HG03469 (cell line): ENCODE data around the gene E2F2.
A peak's percentile ranks its signal among the peaks of the same experiment; 100 is the strongest.

Source experiments
- ATAC-seq: cut with Tn5 transposase; IDR thresholded peaks from one replicate; pipeline ENCODE4 v1.9.1; 2021; ENCODE audit warnings: mild to moderate bottlenecking, moderate library complexity, moderate number of reproducible peaks; ENCODE audit not compliant: unreplicated experiment

The E2F2 gene

DNA sequence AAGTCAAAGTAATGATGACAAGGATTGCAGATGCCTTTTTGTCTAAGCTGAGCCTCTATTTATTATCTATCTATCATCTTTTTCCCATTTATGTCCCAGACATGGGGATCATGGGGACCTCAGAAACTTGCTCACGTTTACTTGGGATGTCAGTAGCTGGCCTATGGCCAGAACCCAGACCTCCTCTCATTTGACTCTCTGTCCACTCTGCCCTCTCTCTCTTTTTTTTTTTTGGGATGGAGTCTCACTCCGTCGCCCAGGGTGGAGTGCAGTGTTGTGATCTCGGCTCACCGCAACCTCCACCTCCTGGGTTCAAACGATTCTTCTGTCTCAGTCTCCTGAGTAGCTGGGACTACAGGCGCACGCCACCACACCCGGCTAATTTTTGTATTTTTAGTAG is 32.0 kb upstream of the E2F2 start:
- ATAC-seq: no peak

DNA sequence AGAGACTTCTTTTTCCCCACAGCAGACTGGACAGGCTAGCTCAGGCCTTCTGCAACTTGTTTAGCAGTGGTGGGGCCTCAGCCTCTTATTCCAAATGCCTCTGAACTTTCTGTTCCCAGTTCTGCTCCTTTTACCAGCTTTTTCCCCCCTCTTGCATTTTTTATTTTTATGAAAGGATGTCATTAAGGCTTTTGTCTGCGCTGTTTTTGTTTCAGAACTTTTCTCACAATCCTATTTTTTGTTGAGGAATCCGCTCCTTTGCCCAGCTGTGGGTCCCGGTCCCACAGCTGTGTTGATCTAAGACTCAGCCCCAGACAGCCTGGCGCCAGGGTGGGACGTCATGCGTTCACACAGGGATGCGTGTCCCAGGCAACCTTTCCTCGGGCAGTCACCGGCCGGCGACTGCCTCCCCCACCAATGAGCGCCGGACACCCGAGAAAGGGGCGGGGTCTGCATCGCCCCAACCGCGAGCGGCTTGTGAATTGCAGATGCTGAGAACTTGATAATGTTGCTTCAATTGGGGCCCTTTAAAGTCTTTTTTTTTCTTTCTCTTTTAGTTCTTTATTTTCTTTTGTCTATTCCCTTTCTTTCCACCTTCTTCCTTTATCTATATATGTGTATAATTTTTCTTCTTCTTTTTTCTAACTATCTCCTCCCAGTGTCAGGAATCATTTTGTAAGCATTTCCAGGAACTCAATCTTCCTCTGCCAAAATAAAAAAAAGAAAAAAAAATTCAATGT is 31.3 kb upstream of the E2F2 start:
- ATAC-seq: no peak

DNA sequence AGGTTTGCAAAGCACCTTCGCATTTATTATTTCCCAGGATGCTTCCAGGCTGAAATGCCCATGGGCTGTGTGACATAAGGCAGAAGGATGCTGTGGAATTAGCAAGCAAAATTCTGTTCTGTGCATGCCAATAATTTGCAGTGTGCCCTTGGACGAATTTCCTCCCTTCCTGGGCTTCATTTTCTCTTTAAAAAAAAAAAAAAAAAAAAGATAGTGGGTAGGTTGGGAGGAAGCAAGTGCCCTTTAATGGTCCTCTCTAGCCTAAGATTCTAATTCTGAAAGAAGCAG is 30.7 kb upstream of the E2F2 start:
- ATAC-seq: no peak

DNA sequence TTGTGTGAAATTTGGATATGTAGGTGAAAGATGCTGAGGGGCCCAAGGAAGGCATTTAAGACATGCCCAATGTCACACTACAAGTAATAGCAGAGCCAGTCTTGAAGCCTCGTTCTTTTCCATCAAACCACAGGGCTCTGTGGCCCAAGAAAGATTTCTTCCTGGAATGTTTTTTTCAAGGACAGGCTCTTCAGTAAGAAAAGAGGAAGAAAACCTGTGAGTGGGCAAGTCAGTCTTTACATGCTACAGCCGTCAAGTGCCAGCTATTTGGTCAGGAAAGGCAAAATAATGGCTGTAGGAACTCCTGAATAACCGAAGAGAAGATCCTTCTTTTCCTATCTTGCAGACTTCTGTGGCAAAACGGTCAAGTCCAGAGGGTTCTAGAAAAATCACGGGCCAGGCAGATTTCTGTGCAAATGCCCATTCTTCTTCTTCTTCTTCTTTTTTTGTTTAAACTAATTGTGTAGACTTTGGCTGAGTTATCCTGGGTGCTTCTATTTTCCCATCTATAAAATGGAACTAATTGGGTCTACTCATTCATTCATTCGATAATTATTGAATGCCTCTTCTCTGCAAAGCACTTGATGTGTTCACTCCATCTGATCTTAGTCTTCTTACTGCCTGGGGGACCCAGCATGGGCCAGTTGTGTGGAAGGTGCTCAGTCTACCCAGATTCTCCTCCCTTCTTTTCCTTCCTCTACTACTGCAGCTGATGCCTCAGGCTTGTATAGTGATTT is 30.2 kb upstream of the E2F2 start:
- ATAC-seq: no peak

DNA sequence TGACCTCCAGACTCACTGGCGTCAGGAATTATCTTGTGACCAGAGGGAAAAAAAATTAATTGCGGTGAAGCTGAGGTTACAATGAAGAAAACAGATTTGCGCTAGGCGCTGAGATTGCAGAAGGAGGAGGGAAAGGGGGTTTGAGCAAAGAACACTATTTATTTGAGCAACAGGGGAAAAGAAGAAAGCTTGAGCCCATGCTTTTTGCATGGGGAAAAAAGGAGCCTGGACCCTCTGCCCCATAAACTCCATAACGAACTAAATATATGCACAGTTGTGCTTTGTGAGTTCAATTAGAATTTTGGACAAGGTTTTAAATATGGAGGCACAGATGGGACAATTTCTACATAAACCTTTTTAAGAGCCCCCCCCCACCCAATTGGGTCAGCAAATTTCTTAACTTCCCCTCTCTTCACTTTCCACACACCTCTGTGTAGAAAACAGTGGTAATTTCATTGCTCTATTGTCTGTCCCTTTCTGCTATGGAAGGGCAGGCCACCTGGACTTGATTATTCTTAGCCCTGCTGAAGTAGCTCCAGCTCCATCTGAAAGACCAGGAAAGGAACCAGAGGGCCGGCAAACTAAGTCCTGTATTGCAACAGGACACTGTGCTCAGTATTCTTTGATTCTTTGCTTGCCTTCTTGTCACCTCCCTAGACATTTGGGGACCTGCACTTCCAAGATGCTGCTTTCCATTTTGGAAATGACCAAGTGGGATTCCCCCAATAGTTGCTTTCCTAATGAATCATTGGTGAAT is 29.1 kb upstream of the E2F2 start:
- ATAC-seq: no peak

DNA sequence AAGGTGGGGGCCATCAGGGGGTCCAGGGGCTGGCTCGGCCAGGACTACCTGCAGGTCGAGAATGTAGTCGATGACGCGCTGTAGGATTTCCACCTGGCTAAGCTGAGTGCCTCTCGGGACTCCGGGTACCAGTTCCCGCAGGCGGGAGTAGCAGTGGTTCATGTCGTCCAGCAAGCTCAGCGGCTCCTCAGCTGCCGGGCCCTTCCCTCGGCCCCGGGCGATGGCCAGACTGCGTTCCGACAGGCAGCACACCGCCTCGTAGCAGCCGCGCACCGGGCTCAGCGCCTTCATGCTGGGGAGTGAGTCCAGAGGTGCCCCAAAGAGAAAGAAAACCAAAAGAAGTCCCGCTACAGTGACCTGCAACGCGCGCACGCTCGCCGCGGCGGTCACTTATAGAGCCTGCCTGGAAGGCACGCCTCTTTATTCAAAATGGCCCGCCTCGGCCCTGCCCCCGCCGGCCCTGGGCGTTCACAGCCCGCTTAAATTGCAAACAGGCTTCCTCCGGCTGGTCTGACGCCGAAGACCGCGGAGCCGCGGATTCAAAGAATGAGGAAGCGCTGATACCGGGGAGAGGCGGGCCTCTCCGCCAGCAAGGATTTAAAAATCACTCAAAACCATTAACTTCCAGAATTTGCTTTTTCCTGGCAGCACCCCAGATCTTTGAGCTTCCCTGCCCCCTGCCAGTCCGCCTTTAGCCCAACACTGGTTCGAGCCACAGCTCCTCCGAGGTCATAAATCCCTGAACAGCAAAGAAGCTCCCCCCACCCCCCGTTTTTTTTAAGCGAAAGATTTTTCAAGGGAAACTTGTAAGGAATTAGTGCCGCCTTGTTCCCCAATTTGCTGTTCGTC is 28.3 kb upstream of the E2F2 start, which contains the start of gene ID3:
Gene ID3, minus strand, starts transcription at position 366 of the 849 bp plus-strand sequence. Its CDS starts 75 bp downstream, at position 291.
- peak; percentile 41 for ATAC-seq

DNA sequence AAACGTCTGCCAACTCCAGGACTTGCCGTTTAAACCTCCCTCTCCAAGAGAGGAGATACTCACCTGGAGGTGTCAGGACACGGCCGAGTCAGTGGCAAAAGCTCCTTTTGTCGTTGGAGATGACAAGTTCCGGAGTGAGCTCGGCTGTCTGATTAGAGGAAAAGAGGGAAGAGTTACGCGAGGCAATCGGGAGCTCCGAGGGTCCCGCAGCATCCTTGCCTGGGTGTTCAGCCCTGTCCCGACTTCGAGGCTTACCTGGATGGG is 27.8 kb upstream of the E2F2 start:
- ATAC-seq: no peak

DNA sequence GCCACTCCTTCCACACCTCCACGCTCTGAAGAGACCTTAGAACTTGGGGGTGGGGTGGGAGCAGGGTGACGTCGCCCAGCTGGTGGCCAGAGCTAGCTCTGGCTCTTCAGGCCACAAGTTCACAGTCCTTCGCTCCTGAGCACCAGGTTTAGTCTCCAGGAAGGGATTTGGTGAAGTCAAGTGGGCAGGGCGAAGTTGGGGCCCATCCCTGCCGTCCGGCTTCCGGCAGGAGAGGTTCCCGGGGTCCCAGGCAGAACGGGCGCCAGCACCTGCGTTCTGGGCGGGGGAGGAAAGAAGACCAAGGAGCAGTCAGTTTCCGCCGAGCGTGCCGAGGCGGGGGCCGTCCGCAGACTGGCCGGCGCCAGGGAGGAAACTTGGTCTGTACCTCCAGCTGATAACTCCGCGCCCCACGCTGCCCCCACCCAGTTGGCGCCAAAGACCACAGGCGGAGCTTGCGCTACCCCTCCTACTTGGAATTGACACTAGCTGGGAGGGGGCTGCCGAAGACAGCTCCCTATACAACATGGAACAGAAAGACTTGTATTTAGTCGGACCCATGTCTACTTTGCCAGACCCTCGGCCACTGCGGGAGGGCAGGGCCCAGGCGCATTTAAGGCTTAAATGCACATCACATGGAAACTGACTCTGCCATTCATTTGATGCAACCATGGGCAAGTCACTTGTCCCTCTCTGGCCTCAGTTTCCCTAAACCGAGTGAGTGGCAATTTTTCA is 27.3 kb upstream of the E2F2 start:
- no peak for ATAC-seq

DNA sequence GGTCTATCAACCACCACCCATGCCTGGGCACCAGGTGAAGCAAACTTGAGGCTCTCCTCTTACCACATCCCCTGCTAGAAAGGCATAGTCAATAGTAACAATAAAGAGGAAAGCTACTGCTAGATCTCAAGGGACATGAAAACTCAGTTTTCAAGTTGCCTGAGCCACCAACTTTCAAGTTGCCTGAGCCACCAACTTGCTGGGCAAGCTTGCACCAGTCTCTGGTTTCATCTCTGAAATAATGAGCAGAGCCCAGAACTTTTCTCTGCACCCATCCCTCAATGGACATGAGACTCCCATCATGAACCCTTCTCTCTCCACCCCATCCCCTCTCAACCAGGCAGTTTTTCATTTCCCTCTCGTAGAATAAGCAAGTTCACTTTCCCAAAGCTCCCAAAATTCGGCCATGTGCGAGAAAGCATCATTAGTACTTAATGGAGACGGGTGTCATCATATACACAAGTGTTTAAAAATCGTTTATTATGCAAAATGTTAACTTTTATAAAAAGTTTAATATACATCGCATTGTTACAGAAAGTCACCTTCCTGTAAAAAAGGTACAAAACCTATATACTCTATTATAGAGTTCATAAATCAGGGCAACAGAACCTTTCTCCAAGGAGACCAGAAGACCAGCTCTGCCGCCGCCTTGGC is 26.6 kb upstream of the E2F2 start:
- ATAC-seq: no peak

DNA sequence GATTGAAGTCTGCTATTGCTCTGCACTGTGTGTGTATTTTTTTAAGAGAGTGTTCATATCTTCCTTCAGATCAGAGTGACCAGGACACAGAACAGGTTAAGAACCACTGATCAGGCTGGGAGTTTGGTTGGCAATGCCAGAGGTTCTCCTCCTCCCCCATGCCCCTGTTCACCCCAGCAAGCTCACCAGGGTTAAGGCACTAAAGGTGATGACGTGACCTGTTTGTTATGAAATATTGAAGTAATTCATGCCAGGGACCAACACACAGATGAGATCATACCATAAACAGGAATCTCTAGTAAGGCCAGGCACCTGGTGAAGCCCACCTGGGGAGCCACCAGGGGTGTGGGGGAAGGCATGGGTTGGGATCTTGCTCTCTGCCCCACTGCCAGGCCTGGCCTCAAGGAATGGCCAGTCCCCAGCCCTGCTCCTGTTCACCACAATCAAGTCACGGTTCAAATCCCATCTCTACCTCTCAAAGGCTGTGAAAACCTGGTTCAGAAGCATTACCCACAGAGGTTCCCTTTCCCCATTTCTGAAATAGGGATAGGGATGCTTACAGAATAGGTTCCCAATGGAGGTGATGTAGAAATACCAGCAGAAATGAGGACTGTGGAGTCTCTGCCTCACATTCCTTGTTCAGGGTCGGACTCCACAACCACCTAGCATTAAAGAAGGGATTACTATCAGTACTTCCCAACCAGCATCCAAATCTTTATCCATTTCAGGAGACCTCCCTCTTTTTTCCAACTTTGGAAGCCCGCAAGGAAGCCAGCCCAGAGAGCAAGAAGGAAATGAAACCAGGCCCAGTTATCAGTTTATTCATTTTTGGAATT is 25.8 kb upstream of the E2F2 start:
- no peak for ATAC-seq

DNA sequence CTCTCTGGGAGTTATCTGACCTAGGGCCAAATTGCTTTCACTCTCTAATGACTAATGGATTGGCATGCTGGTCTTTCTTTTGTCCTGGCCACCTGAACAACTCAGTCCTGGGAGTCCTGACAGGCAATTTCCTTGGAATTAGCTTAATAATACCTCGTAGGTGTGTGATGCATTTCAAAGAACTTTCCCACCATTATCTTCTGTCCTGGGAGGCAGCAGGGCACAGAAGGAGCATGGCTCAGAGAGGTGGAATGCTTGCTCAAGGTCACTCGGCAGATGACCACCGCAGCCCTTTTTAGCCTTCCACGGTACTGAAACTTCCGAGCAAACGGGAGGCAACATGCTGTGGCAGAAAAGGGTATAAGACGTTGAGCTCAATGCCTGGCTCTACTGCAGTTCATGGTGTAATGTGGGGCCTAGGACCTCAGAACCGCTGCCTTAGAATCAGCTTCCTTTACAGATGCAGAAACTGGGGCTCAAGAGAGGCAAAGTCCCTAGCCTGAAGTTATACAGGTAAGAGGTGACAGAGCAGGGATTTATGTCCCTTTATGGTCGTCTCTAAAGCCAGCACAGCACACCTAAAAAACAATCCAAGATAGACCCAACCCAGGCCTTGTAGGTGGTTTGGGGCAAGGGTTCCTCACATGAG is 25.1 kb upstream of the E2F2 start:
- no peak for ATAC-seq

DNA sequence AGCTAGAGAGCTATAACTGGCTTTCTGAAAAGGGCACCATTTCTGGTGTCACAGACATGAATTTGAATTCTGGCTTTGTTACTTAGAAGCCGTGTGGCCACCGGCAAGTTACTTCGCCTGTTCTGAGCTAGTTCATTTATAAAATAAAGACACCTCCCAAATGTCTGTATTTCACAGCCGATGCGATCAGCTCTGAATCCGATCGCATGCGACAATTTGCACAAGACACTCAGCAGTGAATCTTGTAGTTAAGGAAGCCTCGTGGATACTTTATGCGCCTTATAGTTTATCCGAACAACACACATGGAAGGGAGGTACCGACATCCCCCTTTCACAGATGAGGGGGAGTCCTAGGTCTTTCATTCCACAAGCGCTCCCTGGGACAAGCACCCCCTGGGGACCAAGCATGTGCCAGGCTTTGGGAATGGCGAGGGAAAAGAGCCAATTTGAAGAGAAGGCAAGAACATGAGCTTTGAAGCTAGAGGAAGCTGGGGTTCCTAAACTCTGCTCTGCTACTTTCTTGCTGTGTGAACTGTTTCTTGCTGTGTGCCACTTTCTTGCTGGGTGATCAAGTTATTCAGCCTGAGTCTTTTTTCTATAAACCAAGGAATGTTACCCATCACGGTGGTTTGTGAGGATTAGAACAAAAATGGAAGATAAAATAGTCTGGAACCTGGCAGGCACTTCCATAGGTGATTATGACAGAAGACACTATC is 24.4 kb upstream of the E2F2 start:
- no peak for ATAC-seq

DNA sequence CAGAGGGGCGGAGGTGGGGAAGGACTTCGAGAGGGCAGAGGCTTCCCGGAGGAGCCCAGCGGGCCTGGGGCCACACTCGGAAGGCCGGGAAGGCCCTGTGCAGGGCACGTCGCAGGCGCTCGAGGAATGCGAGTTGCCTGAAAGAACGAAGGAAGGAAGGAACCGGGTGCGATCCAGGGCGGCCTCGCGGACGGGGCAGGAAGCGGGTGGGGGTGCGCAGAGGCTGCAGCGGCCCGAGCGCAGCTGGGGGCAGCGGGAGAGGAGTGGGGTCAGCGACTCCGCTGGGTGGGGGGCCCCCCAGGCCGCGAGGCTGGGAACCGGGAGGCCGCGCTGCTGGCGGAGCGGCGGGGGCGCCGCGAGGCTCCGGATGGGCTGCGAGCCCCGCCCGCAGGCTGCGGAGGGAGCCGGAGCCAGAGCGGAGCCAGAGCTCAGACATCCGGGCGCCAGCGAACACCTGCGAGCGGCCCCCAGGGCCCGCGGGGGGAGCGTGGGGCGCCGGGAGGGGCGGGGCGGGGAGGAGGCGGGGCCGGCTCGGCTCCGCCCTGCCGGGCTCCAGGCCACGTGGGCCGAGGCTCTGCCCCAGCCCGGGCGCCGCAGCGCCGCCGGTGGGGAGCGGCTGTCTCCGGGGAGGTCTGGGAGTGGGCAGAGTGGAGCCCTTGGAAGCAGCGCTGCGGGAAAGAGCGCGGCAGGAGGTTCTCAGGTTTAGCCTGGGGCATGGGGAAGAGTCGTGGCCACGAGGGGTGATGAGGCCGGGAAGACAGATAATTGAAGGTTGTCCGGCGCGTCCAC is 23.6 kb upstream of the E2F2 start:
- peak; percentile 37 for ATAC-seq

DNA sequence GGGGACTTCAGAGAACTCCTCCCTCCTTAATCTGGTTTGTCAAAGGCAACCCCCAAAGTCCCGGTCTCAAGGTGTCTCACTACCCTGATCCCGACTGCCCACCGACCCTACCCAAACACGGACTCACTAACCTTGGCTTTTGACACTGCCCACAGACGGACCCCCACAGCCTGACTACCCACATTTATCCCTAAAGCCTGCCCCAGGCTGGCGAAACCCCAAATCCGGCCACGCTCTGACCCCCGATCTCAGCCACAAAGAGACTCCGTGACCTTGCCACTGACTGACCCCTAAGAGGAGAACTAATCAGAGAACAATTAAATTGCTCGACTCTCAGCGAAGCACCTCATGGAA is 23.1 kb upstream of the E2F2 start:
- ATAC-seq: no peak

DNA sequence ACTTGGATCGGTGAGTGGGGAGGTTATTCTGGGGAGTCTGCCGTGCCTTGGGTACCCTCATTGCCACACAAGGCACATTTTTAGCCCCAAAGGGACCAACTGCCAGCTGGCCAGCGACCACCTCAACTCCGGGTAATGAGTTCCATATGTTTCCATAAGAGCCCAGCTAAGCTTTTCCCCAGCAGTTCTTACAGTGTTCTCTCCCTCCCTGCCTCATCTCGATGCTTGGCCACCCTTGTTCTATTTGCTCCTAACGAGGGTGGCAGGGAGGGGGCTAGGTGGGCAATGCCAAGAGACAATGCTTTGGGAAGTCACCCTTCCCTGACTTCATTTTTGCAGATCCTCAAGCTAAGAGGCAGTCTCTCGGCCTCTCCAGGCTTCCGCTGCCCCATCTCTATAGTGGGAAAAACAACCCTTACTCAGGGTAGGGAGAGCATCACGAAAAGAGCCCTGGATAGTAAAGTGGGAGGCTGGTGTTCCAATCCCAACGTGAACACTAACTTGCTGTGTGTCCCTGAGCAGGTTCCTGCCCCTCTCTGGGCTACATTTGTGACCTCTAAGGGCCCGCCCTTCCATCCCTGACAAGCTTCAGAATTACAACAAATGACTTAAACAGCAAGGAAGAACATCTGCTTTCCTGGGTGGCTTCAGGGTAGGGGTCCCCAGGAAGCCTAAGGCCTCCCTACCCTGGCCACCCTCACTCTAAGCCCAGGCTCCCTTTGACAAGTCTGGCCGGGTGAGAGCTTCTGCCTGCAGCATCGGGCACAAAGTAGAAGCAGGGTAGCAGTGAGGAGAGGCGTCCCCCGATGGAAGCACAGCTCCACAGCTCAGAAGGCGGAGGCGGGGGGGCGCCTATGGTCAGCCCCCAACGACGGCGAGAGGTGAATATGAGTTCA is 22.4 kb upstream of the E2F2 start:
- no peak for ATAC-seq

DNA sequence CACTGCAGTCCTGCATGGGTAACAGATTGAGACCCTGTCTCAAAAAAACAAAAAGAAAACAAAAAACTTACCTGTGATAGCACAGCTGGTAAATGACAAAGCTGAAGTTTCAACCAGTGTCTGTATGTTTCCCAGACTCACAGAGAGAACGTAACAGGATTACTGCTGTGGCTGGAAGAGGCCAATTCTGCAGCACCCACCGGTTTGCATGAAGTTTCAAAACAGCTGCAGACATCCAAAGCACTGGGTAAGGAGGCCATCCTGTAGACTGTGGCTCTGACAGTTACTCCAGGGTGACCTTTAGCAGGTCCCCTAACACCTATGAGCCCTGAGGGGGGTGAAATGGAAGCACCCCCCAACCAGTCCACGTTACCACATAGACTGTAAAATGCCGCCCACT is 20.8 kb upstream of the E2F2 start:
- ATAC-seq: no peak
